Hematopoietic multipotent progenitor cell treated with erythropoietin and hydrocortisone succinate and interleukin-3 and kit ligand, for 15 days (in vitro differentiated cells): ENCODE results near the gene NPAS4.
"Not testable (repeated sequence)": the region's sequence is repeated elsewhere in the genome, so short reads cannot be mapped to it uniquely, and the experiment has no call there.

ENCODE experiments used
- DNase-seq: peaks from one replicate; pipeline ENCODE4 v3.0.0-alpha.2; 2015; ENCODE audit warnings: low spot score

Gene NPAS4

DNA sequence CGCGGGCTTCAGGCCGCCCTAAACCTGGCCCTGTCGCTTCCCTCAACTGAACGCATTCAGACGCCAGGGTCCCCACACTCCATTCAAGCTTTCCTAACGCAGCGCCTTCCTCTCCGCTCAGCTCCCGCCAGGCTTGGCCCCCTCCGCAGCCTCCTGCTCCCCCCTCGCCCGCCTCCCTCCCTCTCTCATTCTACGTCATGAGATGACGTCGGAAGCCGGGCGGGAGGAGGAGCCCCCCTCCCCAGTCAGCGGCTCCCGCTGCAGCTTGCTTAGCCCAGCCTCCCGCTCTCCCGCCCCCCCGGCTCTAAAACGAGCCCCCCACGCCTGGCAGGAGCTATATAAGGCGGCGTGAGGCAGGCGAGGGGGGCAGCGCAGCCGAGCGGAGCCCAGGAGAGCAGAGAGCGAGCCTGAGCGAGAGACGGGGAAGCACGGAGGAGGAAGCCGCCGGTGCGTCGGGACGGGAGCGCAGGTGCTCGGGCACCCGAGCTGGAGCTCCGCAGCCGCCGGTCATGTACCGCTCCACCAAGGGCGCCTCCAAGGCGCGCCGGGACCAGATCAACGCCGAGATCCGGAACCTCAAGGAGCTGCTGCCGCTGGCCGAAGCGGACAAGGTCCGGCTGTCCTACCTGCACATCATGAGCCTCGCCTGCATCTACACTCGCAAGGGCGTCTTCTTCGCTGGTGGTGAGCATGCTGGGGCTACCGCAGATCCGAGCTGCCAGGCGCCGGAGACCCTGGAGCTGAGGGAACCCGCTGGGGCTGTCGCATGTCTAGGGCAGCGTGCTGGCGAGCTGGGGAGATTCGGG, at the start of gene NPAS4:
Gene NPAS4 (plus strand): TSS at position 365 of the 806 bp plus-strand sequence. CDS start 145 bp downstream, at position 510.
- DNase-seq = no peak

- DNase-seq = no peak
Measured at GRCh38 chr11:66371627-66372415, 49.0 kb upstream of the NPAS4 start, which contains the start of gene SLC29A2. Gene SLC29A2, minus strand, starts transcription at chr11:66371760. Its CDS starts 169 bp downstream, at chr11:66371591.

DNA sequence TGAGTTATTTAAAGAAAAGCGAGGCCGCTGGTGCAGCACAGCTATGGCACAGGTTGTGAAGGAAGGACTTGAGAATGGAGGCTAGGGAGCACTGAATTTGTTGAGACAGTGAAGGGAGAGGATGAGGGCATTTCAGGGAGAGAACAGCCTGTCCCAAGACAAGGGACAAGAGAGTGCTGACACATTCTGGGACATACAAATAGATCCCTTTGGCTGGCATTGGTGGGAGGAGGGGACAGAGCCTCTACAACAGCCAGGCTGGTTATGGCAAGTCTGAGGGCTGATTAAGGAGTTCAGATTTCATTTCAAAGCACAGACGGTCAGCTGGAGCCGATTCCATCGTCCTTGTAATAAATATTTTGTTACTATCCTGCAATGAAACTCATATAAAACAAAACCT, 47.6 kb upstream of the NPAS4 start:
- no peak for DNase-seq

DNA sequence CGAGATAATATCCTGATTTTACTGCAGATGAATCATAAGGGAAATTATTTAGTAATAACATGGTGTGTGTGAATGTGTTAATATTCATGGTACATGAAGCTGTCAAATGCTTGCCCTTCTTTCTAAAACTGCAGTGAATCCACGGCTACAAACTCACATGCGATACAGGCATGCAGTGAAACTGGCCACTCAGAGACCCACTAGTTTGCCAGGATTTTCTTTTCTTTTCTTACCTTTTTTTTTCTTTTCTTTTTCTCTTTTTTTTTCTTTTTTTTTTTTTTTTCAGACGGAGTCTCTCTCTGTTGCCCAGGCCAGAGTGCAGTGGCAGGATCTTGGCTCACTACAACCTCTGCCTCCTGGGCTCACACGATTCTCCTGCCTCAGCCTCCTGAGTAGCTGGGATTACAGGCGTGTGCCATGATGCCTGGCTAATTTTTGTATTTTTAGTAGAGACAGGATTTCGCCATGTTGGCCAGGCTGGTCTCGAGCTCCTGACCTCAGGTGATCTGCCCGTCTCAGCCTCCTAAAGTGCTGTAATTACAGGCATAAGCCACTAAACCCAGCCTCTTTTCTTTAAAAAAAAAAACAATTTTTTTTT, 47.0 kb upstream of the NPAS4 start:
- not testable (repeated sequence) for DNase-seq

GRCh38 chr11:66380264-66380663, 40.6 kb upstream of the NPAS4 start:
- not testable (repeated sequence) for DNase-seq

DNA sequence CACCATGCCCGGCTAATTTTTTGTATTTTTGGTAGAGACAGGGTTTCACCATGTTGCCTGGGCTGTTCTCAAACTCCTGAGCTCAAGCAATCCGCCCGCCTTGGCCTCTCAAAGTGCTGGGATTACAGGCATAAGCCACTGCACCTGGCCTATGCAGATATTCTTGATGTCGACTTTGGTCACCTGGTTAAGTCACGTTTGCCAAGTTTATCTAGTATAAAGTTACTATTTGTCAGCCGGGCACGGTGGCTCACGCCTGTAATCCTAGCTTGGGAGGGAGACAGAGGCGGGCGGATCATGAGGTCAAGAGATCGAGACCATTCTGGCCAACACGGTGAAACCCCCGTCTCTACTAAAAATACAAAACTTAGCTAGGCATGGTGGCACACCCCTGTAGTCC, 36.5 kb upstream of the NPAS4 start:
- DNase-seq = not testable (repeated sequence)

DNA sequence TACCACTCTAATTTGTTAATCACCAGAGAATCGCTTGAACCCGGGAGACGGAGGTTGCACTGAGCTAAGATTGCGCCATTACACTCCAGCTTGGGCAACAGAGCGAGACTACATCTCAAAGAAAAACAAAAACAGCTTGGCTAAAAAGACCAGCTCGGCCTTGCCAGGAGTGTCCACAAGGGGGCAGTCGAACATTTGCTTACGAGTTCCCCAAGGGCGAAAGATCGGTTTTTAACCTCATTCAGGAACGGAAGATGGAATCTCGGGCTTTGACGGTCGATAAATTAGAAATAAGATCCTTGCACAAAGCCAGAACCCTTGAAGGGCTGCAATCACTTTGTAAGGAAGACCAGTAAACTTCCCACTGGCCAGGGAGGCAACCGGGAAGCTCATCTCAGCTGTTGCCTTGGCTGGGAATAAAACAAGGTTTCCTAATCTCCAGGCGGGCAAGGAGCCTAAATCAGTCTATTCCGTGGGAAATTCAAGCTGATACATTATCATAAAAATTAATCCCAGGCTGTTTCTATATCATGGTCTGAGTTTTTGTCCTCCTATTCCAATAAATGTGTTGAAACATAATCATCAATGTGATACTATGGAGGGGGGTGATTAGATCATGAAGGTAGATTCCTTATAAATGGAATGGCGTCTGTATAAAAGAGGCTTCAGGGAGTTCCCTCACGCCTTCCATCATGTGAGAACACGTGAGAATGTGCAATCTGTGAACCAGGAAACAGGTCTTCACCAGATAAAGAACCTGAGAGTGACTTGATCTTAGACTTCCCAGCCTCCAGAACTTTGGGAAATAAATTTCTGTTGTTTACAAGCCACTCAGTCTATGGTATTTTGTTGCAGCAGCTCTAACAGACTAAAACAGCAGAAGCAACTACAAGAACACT, 34.4 kb upstream of the NPAS4 start:
- DNase-seq = peak; percentile 80

DNA sequence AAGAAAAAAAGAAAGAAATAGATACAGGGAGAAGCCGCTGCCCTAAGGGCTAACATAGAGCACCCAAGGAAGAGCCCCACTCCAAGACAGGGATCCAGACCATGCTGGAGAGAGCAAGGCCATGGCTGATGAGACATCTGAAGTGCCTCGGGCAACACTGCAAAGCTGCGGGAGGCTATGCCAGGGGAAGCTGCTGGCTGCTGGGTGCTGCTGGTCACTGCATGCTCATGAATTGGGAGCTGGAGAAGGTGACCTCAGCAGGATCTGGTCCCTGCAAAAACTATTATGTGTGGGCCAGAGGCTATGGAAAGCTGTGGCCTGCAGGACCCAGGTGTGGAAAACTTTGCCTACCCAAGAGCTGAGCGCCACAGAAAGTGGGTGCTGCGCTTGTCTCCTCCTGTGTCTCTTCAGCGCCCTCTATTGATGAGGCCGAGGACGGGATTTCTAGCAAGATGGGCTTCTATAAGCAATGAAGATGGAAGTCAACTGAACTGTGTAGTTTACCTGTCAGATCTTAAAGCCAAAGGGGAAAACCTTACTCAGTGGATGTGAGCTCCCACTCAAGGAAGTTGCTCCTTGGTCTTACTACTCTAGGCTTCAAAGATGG, 32.0 kb upstream of the NPAS4 start:
- peak; percentile 68 for DNase-seq

- DNase-seq = no peak
Measured at GRCh38 chr11:66391322-66391721, 29.5 kb upstream of the NPAS4 start.

- no peak for DNase-seq
Measured at GRCh38 chr11:66393954-66394353, 26.9 kb upstream of the NPAS4 start.

GRCh38 chr11:66407651-66408050, 13.2 kb upstream of the NPAS4 start:
- no peak for DNase-seq

DNA sequence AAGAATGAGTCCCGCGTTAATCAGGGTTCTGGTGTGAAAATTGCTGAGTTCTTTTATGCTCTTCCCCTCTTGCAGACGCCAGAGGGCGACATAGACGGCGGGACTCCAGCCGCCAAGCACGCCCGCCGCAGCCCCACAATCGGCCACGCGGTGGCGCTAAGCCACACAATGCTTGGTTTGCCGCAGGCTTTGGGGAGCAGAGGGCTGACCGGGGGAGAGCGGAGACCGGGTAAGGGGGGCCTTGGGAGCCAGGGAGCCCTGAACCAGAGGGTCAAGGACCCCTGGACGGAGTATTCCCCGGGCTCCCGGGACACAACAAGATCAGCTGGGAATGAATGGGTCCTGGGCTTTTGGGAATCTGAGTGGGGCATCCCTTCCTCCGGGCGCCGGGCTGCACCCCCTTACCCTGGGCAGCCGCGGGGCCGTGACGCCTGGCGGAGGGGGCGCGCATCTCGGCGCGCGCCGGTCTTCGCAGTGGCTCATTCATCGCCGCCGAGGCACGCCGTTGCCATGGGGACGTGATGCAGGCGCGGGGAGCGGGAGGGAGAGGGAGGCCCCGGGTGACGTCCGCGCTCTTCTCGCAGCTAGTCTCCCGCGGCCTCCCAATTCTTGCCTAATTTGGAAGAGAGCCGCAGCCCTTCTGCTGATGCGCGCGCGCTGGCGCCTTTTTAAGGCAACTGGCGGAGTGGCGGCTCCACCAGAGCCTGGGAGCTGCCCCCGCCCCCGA, 12.2 kb upstream of the NPAS4 start:
- peak; percentile 90 for DNase-seq

DNA sequence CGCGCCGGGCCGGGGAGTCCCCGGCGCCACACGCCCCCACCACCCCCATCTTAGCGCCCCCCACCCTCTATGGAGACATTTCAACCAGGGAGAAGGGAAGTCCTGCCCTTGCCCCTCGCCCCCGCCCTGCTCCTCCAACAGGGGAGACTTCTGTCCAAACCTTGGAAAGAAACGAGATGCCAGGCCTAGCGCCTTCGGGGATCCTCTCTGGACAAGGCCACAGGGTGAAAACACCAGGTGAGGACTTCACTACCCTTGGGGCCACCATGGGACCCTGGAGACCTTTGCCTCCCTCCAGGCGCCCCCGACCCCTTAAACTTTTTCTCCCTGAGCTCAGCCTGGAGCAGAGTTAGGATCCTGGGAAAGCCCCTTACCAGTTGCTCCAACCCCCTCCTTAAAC, 11.6 kb upstream of the NPAS4 start:
- no peak for DNase-seq

GRCh38 chr11:66410191-66410590, 10.6 kb upstream of the NPAS4 start:
- no peak for DNase-seq

DNA sequence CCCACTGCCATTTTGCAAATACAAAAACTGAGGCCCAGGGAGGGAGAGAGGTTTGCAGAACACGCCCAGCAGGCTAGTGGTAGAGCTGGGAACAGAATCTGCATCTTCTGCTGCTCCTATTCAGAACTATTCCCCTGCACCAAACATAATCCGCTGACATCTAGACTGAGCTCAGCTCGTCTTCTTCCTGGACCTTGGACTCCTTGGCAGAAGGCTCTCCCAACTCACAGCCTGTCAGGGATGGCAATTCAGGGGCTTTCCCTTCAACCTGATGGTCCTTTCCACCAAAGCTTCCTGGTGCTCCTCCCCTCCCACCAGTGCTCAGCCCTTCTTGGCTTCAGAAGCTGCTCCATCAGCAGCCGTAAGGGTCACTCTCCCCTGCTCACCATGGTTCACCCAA, 9.5 kb upstream of the NPAS4 start:
- no peak for DNase-seq

DNA sequence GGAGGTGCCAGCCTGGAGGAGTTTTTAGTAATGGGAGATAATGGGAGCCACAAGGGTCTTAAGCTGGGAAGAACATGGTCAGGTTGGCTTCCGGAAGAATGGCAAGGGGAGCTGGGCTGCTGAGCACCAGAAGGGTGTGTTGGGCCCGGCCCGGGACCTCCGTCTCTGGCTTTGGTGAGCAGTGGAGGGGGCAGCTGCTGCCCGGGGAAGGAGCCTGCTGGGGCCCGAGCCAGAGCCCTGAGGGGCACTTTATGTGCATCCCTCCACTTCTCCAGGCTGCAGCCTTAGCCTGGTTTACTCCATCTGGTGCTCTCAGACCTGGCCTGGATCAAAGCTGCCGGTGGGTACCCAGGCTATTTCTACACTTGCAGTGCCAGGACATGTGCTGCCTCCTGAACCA, 8.7 kb upstream of the NPAS4 start:
- DNase-seq = no peak

- no peak for DNase-seq
Measured at GRCh38 chr11:66413167-66413566, 7.7 kb upstream of the NPAS4 start.

DNA sequence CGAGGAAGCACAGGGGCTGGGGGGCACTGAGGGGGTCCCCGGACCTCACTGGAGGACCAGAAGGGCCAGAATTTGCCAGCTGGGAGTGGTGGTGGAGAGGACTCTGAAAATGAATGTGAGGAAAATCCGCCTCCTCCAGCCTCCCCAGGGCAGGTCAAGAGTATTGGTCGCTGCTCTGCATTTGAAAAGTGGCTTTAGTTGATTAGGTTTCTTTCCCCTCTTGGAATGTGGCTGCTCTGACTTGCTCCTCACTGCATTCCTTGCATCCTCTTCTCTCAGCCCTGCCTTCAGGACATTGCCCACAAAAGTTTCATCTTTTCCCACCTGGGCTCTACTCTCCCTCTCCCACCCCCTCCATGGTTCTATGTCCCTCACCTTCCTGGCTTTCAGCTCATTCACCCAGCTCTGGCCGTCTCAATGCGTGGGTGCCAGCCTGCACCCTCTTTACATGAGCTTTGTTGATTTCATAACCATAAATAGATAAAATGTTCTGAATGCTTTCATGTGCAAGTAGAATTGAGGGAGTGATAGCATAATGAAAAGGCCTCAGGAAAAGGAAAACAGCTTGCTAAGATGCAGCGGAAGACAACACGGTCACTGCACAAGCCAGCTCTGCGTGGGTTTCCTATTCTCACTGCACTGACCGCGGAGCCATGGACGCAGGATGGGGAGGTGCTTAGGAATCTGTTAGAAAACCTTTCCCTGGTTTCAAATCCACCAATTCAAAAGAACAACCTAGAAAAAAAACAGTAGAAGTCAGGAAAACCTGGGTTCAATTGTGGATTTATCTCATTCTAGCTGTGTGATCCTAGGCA, 6.5 kb upstream of the NPAS4 start:
- DNase-seq = no peak

DNA sequence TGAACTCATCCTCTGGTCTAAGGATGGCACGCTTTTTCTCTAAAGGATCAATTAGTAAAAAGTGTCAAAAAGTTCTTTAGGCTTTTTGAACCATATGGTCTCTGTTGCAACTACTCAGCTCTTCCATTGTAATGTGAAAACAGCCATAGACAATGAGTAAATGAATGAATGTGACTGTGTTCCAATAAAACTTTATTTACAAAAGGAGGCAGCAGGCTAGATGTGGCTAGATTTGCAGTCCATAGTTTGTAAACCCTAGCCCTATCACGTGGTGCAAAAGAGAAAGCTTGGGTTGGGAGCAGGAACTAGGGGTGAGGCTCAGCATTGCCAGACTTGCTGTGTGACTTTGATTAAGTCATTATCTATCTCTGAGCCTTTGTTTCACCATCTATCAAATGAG, 5.4 kb upstream of the NPAS4 start:
- no peak for DNase-seq

- DNase-seq = no peak
Measured at GRCh38 chr11:66417000-66417399, 3.8 kb upstream of the NPAS4 start.
